ENCODE results near the gene FABP2.
"Not testable (repeated sequence)": the region's sequence is repeated elsewhere in the genome, so short reads cannot be mapped to it uniquely, and the experiment has no call there.

DNA sequence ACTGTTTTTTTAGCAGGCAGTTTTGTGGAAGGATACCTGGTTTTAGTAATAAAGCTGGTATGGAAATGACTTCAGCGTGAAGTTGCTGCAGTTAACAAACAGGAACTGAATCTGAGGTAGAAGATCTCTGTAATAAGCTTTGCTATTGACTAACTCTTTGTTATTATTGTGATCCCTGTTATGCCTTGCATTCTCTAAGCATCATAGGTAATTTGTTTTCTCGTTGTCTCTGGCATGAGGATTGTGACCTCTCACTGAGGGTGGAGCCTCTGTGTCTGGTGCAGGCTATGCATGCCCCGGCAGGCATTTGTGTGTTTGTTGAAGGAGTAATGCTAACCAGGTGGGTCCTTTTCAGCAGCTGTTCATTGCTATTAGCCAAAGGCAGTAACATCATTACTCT lies 31.4 kb upstream of the FABP2 start:
- TF ChIP-seq GABPA (IDR thresholded peaks at IDR 0.05 in 1 of 2, conservative IDR thresholded peaks at IDR 0.05 in 1 of 2); RAD21 (IDR thresholded peaks at IDR 0.05): not testable (repeated sequence)
- TF ChIP-seq, protein P1, sequence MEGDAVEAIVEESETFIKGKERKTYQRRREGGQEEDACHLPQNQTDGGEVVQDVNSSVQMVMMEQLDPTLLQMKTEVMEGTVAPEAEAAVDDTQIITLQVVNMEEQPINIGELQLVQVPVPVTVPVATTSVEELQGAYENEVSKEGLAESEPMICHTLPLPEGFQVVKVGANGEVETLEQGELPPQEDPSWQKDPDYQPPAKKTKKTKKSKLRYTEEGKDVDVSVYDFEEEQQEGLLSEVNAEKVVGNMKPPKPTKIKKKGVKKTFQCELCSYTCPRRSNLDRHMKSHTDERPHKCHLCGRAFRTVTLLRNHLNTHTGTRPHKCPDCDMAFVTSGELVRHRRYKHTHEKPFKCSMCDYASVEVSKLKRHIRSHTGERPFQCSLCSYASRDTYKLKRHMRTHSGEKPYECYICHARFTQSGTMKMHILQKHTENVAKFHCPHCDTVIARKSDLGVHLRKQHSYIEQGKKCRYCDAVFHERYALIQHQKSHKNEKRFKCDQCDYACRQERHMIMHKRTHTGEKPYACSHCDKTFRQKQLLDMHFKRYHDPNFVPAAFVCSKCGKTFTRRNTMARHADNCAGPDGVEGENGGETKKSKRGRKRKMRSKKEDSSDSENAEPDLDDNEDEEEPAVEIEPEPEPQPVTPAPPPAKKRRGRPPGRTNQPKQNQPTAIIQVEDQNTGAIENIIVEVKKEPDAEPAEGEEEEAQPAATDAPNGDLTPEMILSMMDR (IDR thresholded peaks at IDR 0.05; ENCODE audit: low read depth, low read length, missing input control) = not testable (repeated sequence)
- TF ChIP-seq, protein P2, sequence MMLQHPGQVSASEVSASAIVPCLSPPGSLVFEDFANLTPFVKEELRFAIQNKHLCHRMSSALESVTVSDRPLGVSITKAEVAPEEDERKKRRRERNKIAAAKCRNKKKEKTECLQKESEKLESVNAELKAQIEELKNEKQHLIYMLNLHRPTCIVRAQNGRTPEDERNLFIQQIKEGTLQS (IDR thresholded peaks at IDR 0.05) = not testable (repeated sequence)

All from liver (tissue), 3 donors.